HCT116 (cell line): ENCODE data around the gene RHOG.

Experiments used
- CTCF ChIP-seq, 3 experiments: fragments of 200-600 bp in 1 of 3; sonication (generic) in 1 of 3; IDR thresholded peaks in 2 of 3; conservative IDR thresholded peaks in 1 of 3; 2 replicates each; pipeline ENCODE4 v1.5.1; 2012 to 2017; ENCODE audit warnings: low read depth in 2 of 3, low read length in 2 of 3, antibody characterized with exemption in 1 of 3, borderline replicate concordance in 1 of 3, control low read depth in 1 of 3, mild to moderate bottlenecking in 1 of 3, mixed read lengths in 1 of 3, mixed run types in 1 of 3, moderate library complexity in 1 of 3; ENCODE audit not compliant: insufficient read depth in 1 of 3
- EZH2phosphoT487 ChIP-seq: fragments of 200-600 bp; IDR thresholded peaks from 2 replicates; pipeline ENCODE4 v1.6.1; 2018; ENCODE audit warnings: antibody characterized with exemption, borderline replicate concordance

GRCh38 chr11:3782963-3783362 is 57.8 kb downstream of the RHOG start:
- no peak for TF ChIP-seq EZH2phosphoT487
- no peak for TF ChIP-seq CTCF (IDR thresholded peaks at IDR 0.05 in 2 of 3, conservative IDR thresholded peaks at IDR 0.05 in 1 of 3; ENCODE audit: borderline replicate concordance in 1 of 3, insufficient read depth in 1 of 3, low read depth in 2 of 3, low read length in 2 of 3)
